ENCODE measurements around the gene R3HDM2. TPM values are rescaled to one million over a fixed set of nuclear protein-coding genes. Genes with fewer than 3 reads are reported as not detected.

Gene R3HDM2
- total and polyA plus RNA-seq, 2 donors from 2014 or later: 16.5 to 67.3 TPM

- Histone ChIP-seq H3K9ac (ENCODE audit: low read length in 3 of 3) (no peak overlapping the region), H3K27me3 (ENCODE audit: control insufficient read depth, insufficient read depth, low read length) (no peaks in the 10 kb centered on the region), H3K9me3 (ENCODE audit: control insufficient read depth in 2 of 3, insufficient read depth in 1 of 3, low read length in 3 of 3) (no peaks in the 10 kb centered on the region), H3K27ac (ENCODE audit: low read depth in 2 of 2, low read length in 2 of 2) (no peak overlapping the region), H3K36me3 (ENCODE audit: control insufficient read depth in 2 of 3, insufficient read depth in 3 of 3, low read length in 3 of 3) (no peaks in the 10 kb centered on the region), H3K4me1 (ENCODE audit: control insufficient read depth in 2 of 3, insufficient read depth in 2 of 3, low read depth in 1 of 3, low read length in 3 of 3) (no peaks in the 10 kb centered on the region), H3K4me3 (ENCODE audit: low read length in 3 of 3) (no peak overlapping the region)
- no peak for FAIRE-seq
- TF ChIP-seq, protein P1, sequence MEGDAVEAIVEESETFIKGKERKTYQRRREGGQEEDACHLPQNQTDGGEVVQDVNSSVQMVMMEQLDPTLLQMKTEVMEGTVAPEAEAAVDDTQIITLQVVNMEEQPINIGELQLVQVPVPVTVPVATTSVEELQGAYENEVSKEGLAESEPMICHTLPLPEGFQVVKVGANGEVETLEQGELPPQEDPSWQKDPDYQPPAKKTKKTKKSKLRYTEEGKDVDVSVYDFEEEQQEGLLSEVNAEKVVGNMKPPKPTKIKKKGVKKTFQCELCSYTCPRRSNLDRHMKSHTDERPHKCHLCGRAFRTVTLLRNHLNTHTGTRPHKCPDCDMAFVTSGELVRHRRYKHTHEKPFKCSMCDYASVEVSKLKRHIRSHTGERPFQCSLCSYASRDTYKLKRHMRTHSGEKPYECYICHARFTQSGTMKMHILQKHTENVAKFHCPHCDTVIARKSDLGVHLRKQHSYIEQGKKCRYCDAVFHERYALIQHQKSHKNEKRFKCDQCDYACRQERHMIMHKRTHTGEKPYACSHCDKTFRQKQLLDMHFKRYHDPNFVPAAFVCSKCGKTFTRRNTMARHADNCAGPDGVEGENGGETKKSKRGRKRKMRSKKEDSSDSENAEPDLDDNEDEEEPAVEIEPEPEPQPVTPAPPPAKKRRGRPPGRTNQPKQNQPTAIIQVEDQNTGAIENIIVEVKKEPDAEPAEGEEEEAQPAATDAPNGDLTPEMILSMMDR (IDR thresholded peaks at IDR 0.05; ENCODE audit: borderline replicate concordance, extremely low read depth, insufficient read depth): no peak
- no peak for DNase-seq
- intact Hi-C loops (cut with DNase I): no loop called here
These were observed 37.1 kb upstream of the R3HDM2 start for GRCh38 chr12:57467915-57468314.

- TF ChIP-seq, protein P1 (IDR thresholded peaks at IDR 0.05; ENCODE audit: borderline replicate concordance, extremely low read depth, insufficient read depth): no peak
- Histone ChIP-seq H3K9ac (ENCODE audit: low read length in 3 of 3) (no peak overlapping the region), H3K9me3 (ENCODE audit: control insufficient read depth in 2 of 3, insufficient read depth in 1 of 3, low read length in 3 of 3) (no peaks in the 10 kb centered on the region), H3K27me3 (ENCODE audit: control insufficient read depth, insufficient read depth, low read length) (no peaks in the 10 kb centered on the region), H3K36me3 (ENCODE audit: control insufficient read depth in 2 of 3, insufficient read depth in 3 of 3, low read length in 3 of 3) (no peaks in the 10 kb centered on the region), H3K4me3 (ENCODE audit: low read length in 3 of 3) (no peak overlapping the region), H3K4me1 (ENCODE audit: control insufficient read depth in 2 of 3, insufficient read depth in 2 of 3, low read depth in 1 of 3, low read length in 3 of 3) (no peaks in the 10 kb centered on the region), H3K27ac (ENCODE audit: low read depth in 2 of 2, low read length in 2 of 2) (no peak overlapping the region)
- FAIRE-seq (no peak), DNase-seq (no peak)
- intact Hi-C loops (cut with DNase I): no loop called here
These were observed 36.5 kb upstream of the R3HDM2 start for GRCh38 chr12:57467212-57467874.

DNA sequence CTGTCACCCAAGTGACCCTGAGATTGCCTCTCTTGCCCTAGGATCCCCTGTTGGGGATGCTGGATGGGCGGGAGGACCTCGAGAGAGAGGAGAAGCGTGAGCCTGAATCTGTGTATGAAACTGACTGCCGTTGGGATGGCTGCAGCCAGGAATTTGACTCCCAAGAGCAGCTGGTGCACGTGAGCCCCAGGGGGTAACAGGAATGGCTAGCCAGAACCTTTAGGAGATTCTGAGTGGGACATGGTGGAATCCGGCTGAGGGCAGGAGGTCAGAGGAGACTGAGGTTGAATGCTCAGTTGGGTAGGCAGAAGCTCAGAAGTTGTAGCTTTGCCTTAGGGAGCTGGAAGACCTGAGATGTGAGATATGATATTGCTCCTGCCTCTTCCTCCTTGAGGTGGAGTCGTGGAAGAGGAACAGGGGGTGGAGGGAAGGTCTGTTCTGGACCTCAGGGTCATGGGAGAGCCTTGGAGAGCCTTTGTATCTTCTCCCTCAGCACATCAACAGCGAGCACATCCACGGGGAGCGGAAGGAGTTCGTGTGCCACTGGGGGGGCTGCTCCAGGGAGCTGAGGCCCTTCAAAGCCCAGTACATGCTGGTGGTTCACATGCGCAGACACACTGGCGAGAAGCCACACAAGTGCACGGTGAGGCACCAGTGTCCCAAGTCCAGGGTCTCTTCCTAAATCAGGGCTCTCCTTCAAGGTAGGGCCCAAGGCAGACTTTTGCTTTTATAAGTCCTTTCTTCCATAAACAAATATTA, 35.1 kb upstream of the R3HDM2 start:
- TF ChIP-seq, protein P1 (IDR thresholded peaks at IDR 0.05; ENCODE audit: borderline replicate concordance, extremely low read depth, insufficient read depth): no peak
- Histone ChIP-seq H3K4me1 (ENCODE audit: control insufficient read depth in 2 of 3, insufficient read depth in 2 of 3, low read depth in 1 of 3, low read length in 3 of 3) (peaks cover 0 to 5% (median 0%) of the 10 kb centered on the region in 3 donors), H3K27ac (ENCODE audit: low read depth in 2 of 2, low read length in 2 of 2) (no peak overlapping the region), H3K4me3 (ENCODE audit: low read length in 3 of 3) (no peak overlapping the region), H3K9me3 (ENCODE audit: control insufficient read depth in 2 of 3, insufficient read depth in 1 of 3, low read length in 3 of 3) (no peaks in the 10 kb centered on the region), H3K27me3 (ENCODE audit: control insufficient read depth, insufficient read depth, low read length) (no peaks in the 10 kb centered on the region), H3K9ac (ENCODE audit: low read length in 3 of 3) (no peak overlapping the region), H3K36me3 (ENCODE audit: control insufficient read depth in 2 of 3, insufficient read depth in 3 of 3, low read length in 3 of 3) (no peaks in the 10 kb centered on the region)
- intact Hi-C loops (cut with DNase I): no loop called here
- FAIRE-seq (no peak), DNase-seq (no peak)
